Mesenchymal stem cell (in vitro differentiated cells and primary cell): Measurements from ENCODE around the gene RBFOX2.

Experiments
- DNase-seq: peaks from one replicate; pipeline ENCODE4 v3.0.0-alpha.2; 2013
- H2AFZ ChIP-seq: one replicate; pipeline ENCODE4 v1.6.1; 2013; ENCODE audit warnings: low read depth, mild to moderate bottlenecking, control low read depth, inconsistent platforms, low read length, moderate library complexity
- H2AK5ac ChIP-seq: 2 replicates; pipeline ENCODE4 v1.6.1; 2013; ENCODE audit warnings: low read length, moderate library complexity, mild to moderate bottlenecking, inconsistent platforms; ENCODE audit not compliant: severe bottlenecking
- H2BK120ac ChIP-seq: one replicate; pipeline ENCODE4 v1.6.1; 2013; ENCODE audit warnings: low read depth, mild to moderate bottlenecking, inconsistent platforms, low read length, moderate library complexity
- H2BK12ac ChIP-seq, 2 experiments: one replicate each; pipeline ENCODE4 v1.6.1; 2013; ENCODE audit warnings: inconsistent platforms in 2 of 2, low read length in 2 of 2, mild to moderate bottlenecking in 2 of 2, moderate library complexity in 2 of 2, control low read depth in 1 of 2
- H2BK15ac ChIP-seq: one replicate; pipeline ENCODE4 v1.6.1; 2013; ENCODE audit warnings: mild to moderate bottlenecking, low read depth, inconsistent platforms; ENCODE audit not compliant: poor library complexity, severe bottlenecking
- H2BK5ac ChIP-seq: 2 replicates; pipeline ENCODE4 v1.6.1; 2013; ENCODE audit warnings: low read depth, mild to moderate bottlenecking, low read length, control low read depth, inconsistent platforms; ENCODE audit not compliant: poor library complexity, severe bottlenecking
- H3K14ac ChIP-seq, 2 experiments: one replicate each; pipeline ENCODE4 v1.6.1; 2013; ENCODE audit warnings: inconsistent platforms in 2 of 2, low read length in 2 of 2, control low read depth in 1 of 2, mild to moderate bottlenecking in 1 of 2, moderate library complexity in 1 of 2
- H3K18ac ChIP-seq, 2 experiments: one replicate each; pipeline ENCODE4 v1.6.1; 2013; ENCODE audit warnings: inconsistent platforms in 2 of 2, low read length in 2 of 2, control low read depth in 1 of 2, low read depth in 1 of 2, mild to moderate bottlenecking in 1 of 2
- H3K23ac ChIP-seq, 2 experiments: one replicate each; pipeline ENCODE4 v1.6.1; 2013; ENCODE audit warnings: inconsistent platforms in 2 of 2, low read length in 2 of 2, mild to moderate bottlenecking in 2 of 2, moderate library complexity in 2 of 2, control low read depth in 1 of 2
- H3K27ac ChIP-seq: 2 replicates; pipeline ENCODE4 v1.5.1; 2013; ENCODE audit warnings: mild to moderate bottlenecking, moderate library complexity, low read length, control low read depth, inconsistent platforms; ENCODE audit not compliant: poor library complexity, severe bottlenecking
- H3K27me3 ChIP-seq, 2 experiments: 2 replicates each; pipeline versions ENCODE4 v1.6.1 to v1.7.0; 2013; ENCODE audit warnings: low read length in 2 of 2, mild to moderate bottlenecking in 2 of 2, moderate library complexity in 2 of 2, control low read depth in 1 of 2, inconsistent platforms in 1 of 2; ENCODE audit not compliant: control insufficient read depth in 1 of 2, insufficient read depth in 1 of 2
- H3K36me3 ChIP-seq, 2 experiments: 2 replicates each; pipeline versions ENCODE4 v1.6.1 to v1.7.0; 2013; ENCODE audit warnings: low read length in 2 of 2, control low read depth in 1 of 2, inconsistent platforms in 1 of 2, low read depth in 1 of 2, mild to moderate bottlenecking in 1 of 2; ENCODE audit not compliant: insufficient read depth in 2 of 2, control insufficient read depth in 1 of 2
- H3K4ac ChIP-seq, 2 experiments: one replicate each; pipeline ENCODE4 v1.6.1; 2013; ENCODE audit warnings: inconsistent platforms in 2 of 2, low read length in 2 of 2, mild to moderate bottlenecking in 2 of 2, moderate library complexity in 2 of 2, control low read depth in 1 of 2, low read depth in 1 of 2
- H3K4me1 ChIP-seq: 2 replicates; pipeline ENCODE4 v1.6.1; 2013; ENCODE audit warnings: low read depth, low read length, control low read depth; ENCODE audit not compliant: control insufficient read depth, insufficient read depth
- H3K4me2 ChIP-seq: 2 replicates; pipeline ENCODE4 v1.6.1; 2013; ENCODE audit warnings: low read length, mild to moderate bottlenecking, inconsistent platforms; ENCODE audit not compliant: poor library complexity, severe bottlenecking
- H3K4me3 ChIP-seq, 2 experiments: 2 replicates each; pipeline versions ENCODE4 v1.5.1 to v1.7.0; 2013; ENCODE audit warnings: low read length in 2 of 2, mild to moderate bottlenecking in 2 of 2, control low read depth in 1 of 2, low read depth in 1 of 2; ENCODE audit not compliant: insufficient read depth in 1 of 2
- H3K79me1 ChIP-seq: replicated peaks from 2 replicates; pipeline ENCODE4 v1.6.1; 2013; ENCODE audit warnings: mild to moderate bottlenecking, control low read depth, low read length, inconsistent platforms; ENCODE audit not compliant: poor library complexity, severe bottlenecking
- H3K9ac ChIP-seq: 2 replicates; pipeline ENCODE4 v1.7.0; 2013; ENCODE audit warnings: mild to moderate bottlenecking, low read length, moderate library complexity
- H3K9me3 ChIP-seq: 2 replicates; pipeline ENCODE4 v1.7.0; 2013; ENCODE audit warnings: mild to moderate bottlenecking, low read length; ENCODE audit not compliant: control insufficient read depth
- H4K8ac ChIP-seq: one replicate; pipeline ENCODE4 v1.6.1; 2013; ENCODE audit warnings: inconsistent platforms, mild to moderate bottlenecking, low read length, moderate library complexity
- H4K91ac ChIP-seq: one replicate; pipeline ENCODE4 v1.6.1; 2013; ENCODE audit warnings: mild to moderate bottlenecking, low read length, inconsistent platforms
- WGBS: methylation state at CpG from one replicate; pipeline ENCODE4 v1.1.7; 2013; ENCODE audit warnings: mixed read lengths; 5-methylcytosine and 5-hydroxymethylcytosine counted together

Gene RBFOX2

DNA sequence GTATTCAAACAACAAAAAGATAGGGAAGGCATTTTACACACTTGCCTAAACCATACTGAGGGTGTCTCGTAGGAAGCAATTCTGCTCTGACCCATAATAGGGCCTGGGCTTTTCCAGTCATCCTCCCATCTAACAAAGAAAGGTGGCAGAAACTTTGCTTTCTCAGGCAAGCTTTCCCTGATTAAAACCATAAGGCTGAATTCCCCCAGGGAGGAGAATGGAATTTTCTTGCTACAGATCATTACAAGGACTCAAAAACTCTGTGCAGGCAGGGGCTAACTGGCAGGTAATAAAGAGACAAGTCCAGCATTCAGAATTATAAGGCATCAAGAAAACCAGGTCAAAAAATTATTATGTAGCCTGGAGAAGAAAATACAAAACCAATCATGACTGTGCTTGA is 90.4 kb downstream of the RBFOX2 start:
- Histone ChIP-seq H3K4me2 (no peak overlapping the region), H3K14ac (no peak overlapping the region), H2BK120ac (no peak overlapping the region), H3K9me3 (no peaks in the 10 kb centered on the region), H2AFZ (no peak overlapping the region), H2AK5ac (no peak overlapping the region), H2BK15ac (no peak overlapping the region), H3K27me3 (no peaks in the 10 kb centered on the region), H3K27ac (no peak overlapping the region), H3K36me3 (peaks cover 0 to 22% of the 10 kb centered on the region in 2 experiments), H2BK5ac (no peak overlapping the region), H3K4me1 (no peaks in the 10 kb centered on the region), H3K18ac (no peak overlapping the region), H2BK12ac (no peak overlapping the region), H3K4me3 (no peak overlapping the region), H3K4ac (no peak overlapping the region), H3K9ac (no peak overlapping the region), H4K8ac (no peak overlapping the region), H3K79me1 (peaks cover 12% of the 10 kb centered on the region), H4K91ac (no peak overlapping the region), H3K23ac (no peak overlapping the region)
- no peak for DNase-seq
- 92% methylated on average over 1 of the region's 1 CpG for WGBS

DNA sequence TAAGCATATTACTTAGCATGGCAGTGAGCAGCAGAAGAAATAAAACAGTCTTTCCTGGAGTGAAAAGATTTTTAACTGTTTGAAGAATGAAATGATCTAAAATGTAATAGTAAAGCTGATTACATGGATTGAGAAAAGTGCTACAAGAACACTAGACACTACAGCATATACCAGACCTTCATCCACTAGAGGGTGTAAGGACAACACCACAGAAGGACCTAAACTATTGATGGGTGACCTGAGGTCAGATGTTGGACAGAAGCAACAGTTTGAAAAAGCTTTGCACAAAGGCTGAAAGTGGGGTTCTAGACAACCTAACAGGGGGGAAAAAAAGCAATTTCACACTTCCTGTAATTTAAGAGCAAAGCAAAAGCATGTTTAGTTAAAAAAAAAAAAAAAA is 97.7 kb downstream of the RBFOX2 start:
- peak; percentile 83 for DNase-seq
- Histone ChIP-seq H2AFZ (no peak overlapping the region), H3K27ac (no peak overlapping the region), H3K4me1 (no peaks in the 10 kb centered on the region), H3K18ac (no peak overlapping the region), H3K14ac (no peak overlapping the region), H3K27me3 (no peaks in the 10 kb centered on the region), H3K9me3 (no peaks in the 10 kb centered on the region), H2AK5ac (no peak overlapping the region), H3K4me3 (no peak overlapping the region), H3K79me1 (peaks cover 16% of the 10 kb centered on the region), H2BK5ac (no peak overlapping the region), H3K36me3 (peaks cover 0 to 8% of the 10 kb centered on the region in 2 experiments), H4K8ac (no peak overlapping the region), H2BK12ac (no peak overlapping the region), H3K23ac (no peak overlapping the region), H3K4me2 (no peak overlapping the region), H2BK15ac (no peak overlapping the region), H4K91ac (no peak overlapping the region), H2BK120ac (no peak overlapping the region), H3K4ac (no peak overlapping the region), H3K9ac (no peak overlapping the region)

DNA sequence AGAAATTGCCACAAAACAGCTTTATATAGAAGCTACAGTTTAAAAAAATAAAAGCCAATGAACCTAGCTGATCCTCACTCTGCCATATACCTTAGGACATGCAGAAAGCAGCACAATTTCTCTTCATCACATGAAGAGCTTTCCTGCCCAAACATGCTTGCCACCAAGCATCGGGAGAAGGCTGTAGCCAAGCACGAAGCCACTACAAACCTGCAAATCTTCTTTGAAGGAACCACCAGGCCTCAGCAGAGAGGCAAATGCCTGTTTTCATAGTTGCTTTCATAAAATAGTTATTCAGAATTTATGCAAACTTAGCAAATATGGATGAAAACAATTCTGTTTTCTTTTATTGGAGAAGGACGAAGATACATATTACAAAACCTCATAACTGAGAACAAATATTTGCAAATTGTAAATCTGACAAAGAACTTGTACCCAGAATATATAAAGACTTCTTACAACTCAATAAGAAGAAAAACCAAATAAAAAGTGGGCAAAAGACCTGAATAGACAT is 100.3 kb downstream of the RBFOX2 start:
- no peak overlapping the region for H2AFZ ChIP-seq
- H4K91ac ChIP-seq = no peak overlapping the region
- H4K8ac ChIP-seq = no peak overlapping the region
- 93% methylated on average over 2 of the region's 3 CpGs for WGBS
- no peaks in the 10 kb centered on the region for H3K27me3 ChIP-seq
- no peaks in the 10 kb centered on the region for H3K36me3 ChIP-seq
- H3K4me3 ChIP-seq = no peak overlapping the region
- H2BK120ac ChIP-seq = no peak overlapping the region
- no peak overlapping the region for H3K27ac ChIP-seq
- H3K9ac ChIP-seq = no peak overlapping the region
- H3K14ac ChIP-seq = no peak overlapping the region
- H2BK5ac ChIP-seq = no peak overlapping the region
- no peak overlapping the region for H2BK15ac ChIP-seq
- no peaks in the 10 kb centered on the region for H3K4me1 ChIP-seq
- H3K23ac ChIP-seq = no peak overlapping the region
- no peak overlapping the region for H2BK12ac ChIP-seq
- H2AK5ac ChIP-seq = no peak overlapping the region
- H3K79me1 ChIP-seq = peaks cover 21% of the 10 kb centered on the region
- no peak overlapping the region for H3K4me2 ChIP-seq
- no peak for DNase-seq
- no peaks in the 10 kb centered on the region for H3K9me3 ChIP-seq
- no peak overlapping the region for H3K18ac ChIP-seq
- H3K4ac ChIP-seq = no peak overlapping the region

DNA sequence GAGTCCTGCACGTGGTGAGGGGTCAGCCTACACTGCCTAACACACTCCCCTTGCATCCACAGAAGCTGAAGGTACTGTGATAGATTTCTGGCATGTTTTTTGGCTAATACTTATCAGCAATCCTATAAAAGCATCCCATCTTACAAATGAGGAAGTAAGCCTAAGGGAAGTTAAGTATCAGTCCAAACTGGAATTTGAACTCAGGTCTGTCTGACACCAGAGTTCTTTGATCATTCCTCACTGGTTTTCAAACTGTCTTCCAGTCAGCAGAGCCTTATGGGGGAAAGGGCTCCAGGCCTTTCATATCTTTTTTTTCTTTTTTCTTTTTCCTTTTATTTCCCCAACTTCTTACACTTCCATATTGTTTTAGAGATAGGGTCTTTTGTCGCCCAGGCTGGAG is 105.6 kb downstream of the RBFOX2 start:
- no peak overlapping the region for H2AFZ ChIP-seq
- H2AK5ac ChIP-seq = no peak overlapping the region
- peak overlapping the region; percentile 1 for H2BK120ac ChIP-seq
- peak overlapping the region; percentile 48 to 89 for H2BK12ac ChIP-seq
- no peak overlapping the region for H3K14ac ChIP-seq
- peak overlapping the region in 1 of 2 experiments; percentile 50 for H3K23ac ChIP-seq
- H3K9ac ChIP-seq = peak overlapping the region; percentile 80
- no peak overlapping the region for H3K4me2 ChIP-seq
- no peak overlapping the region for H3K27ac ChIP-seq
- H3K4me1 ChIP-seq = no peaks in the 10 kb centered on the region
- no peak for DNase-seq
- H2BK15ac ChIP-seq = no peak overlapping the region
- H3K27me3 ChIP-seq = no peaks in the 10 kb centered on the region
- peak overlapping the region; percentile 75 for H3K18ac ChIP-seq
- H3K36me3 ChIP-seq = no peaks in the 10 kb centered on the region
- H3K4me3 ChIP-seq = no peak overlapping the region
- 100% methylated on average over 1 of the region's 2 CpGs for WGBS
- peak overlapping the region in 1 of 2 experiments; percentile 33 for H3K4ac ChIP-seq
- H2BK5ac ChIP-seq = no peak overlapping the region
- H4K91ac ChIP-seq = no peak overlapping the region
- peaks cover 30% of the 10 kb centered on the region for H3K79me1 ChIP-seq
- H3K9me3 ChIP-seq = no peaks in the 10 kb centered on the region
- no peak overlapping the region for H4K8ac ChIP-seq
